ENCODE results near the gene EEF1E1. TPM values are rescaled to one million over a fixed set of nuclear protein-coding genes. Genes with fewer than 3 reads are reported as not detected.
A peak's percentile ranks its signal among the peaks of the same experiment; 100 is the strongest.

The EEF1E1 gene
- total and polyA plus RNA-seq, 2 of the 8 experiments (the other 6 are each of a cell fraction or from before 2014, with no cell fraction given): 96.8 to 112 TPM

GRCh38 chr6:8059129-8059528, 43.2 kb downstream of the EEF1E1 start:
- H3K4me3 ChIP-seq (ENCODE audit: extremely low read depth in 1 of 4, insufficient read depth in 2 of 4, low read depth in 3 of 4, low read length in 4 of 4): no peak overlapping the region
- CTCF ChIA-PET (ENCODE audit: partially characterized antibody): interaction anchor here (0.5 to 2.1 kb wide), 12 partner anchors 8 to 385 kb away, joined by 3 to 7 read pairs (median 3); no protein-coding TSS in a partner anchor
- H3K36me3 ChIP-seq (ENCODE audit: control insufficient read depth in 2 of 4, insufficient read depth in 4 of 4, low read length in 3 of 4): peaks cover 0 to 24% (median 8%) of the 10 kb centered on the region in 4 experiments; a peak in 6 of 8 replicates
- TF ChIP-seq BCL11A (IDR thresholded peaks at IDR 0.05; ENCODE audit: low read depth in 2 of 2, low read length in 2 of 2): no peak
- TF ChIP-seq ATF3 (IDR thresholded peaks at IDR 0.05; ENCODE audit: insufficient read depth, low read depth, low read length): no peak
- TF ChIP-seq TAF7 (optimal IDR thresholded peaks at IDR 0.05; ENCODE audit: borderline replicate concordance, low read depth, low read length): no peak
- peak in 1 of 2 experiments; percentile 35; a peak in 3 of 4 replicates for TF ChIP-seq RAD21 (IDR thresholded peaks at IDR 0.05 in 1 of 2, conservative IDR thresholded peaks at IDR 0.05 in 1 of 2; ENCODE audit: low read depth in 2 of 2, low read length in 2 of 2)
- H4K5ac ChIP-seq (ENCODE audit: insufficient read length, low read depth, low read length): no peak overlapping the region
- no peak overlapping the region for H2BK120ac ChIP-seq (replicated peaks; ENCODE audit: low read depth, low read length)
- H3K27me3 ChIP-seq (replicated peaks in 1 of 4; ENCODE audit: control insufficient read depth in 3 of 4, extremely low read depth in 1 of 4, insufficient read depth in 3 of 4, low read length in 3 of 4): no peaks in the 10 kb centered on the region
- H4K8ac ChIP-seq (ENCODE audit: extremely low read depth, insufficient read depth, low read length): no peak overlapping the region
- no peak overlapping the region for H2AFZ ChIP-seq (ENCODE audit: low read length)
- no peak overlapping the region for H3K14ac ChIP-seq (ENCODE audit: insufficient read length)
- no peak overlapping the region for H2AK5ac ChIP-seq (ENCODE audit: low read depth, low read length)
- H3K56ac ChIP-seq (replicated peaks; ENCODE audit: insufficient read length, low read depth, low read length): no peak overlapping the region
- no peak overlapping the region for H2BK20ac ChIP-seq (ENCODE audit: low read length)
- H3K23ac ChIP-seq (ENCODE audit: insufficient read length): no peak overlapping the region
- H4K91ac ChIP-seq (replicated peaks; ENCODE audit: insufficient read length, low read length): no peak overlapping the region
- POLR2A ChIA-PET (ENCODE audit: partially characterized antibody): interaction anchor here (0.6 to 0.8 kb wide), 2 partner anchors 30 to 43 kb away, joined by 4 to 5 read pairs; partner anchors contain the start of gene EEF1E1
- no peaks in the 10 kb centered on the region for H3K9me3 ChIP-seq (ENCODE audit: insufficient read depth in 2 of 2, low read depth in 1 of 2, low read length in 1 of 2)
- H4K20me1 ChIP-seq (replicated peaks in 1 of 2; ENCODE audit: control insufficient read depth in 1 of 2, insufficient read depth in 2 of 2, low read length in 2 of 2): no peaks in the 10 kb centered on the region
- H3K4me1 ChIP-seq (replicated peaks in 1 of 4; ENCODE audit: control insufficient read depth in 3 of 4, insufficient read depth in 4 of 4, low read length in 3 of 4): no peaks in the 10 kb centered on the region
- peaks cover 0 to 6% of the 10 kb centered on the region in 2 experiments; a peak in 2 of 4 replicates for H3K79me2 ChIP-seq (ENCODE audit: control insufficient read depth in 1 of 2, insufficient read depth in 2 of 2, low read length in 2 of 2)
- H2BK15ac ChIP-seq (ENCODE audit: low read length): no peak overlapping the region
- no peak overlapping the region for H3K4ac ChIP-seq (replicated peaks; ENCODE audit: insufficient read length, low read depth, low read length)
- DNase-seq (ENCODE audit: low read depth in 1 of 2, low spot score in 2 of 2) (no peak), FAIRE-seq (no peak)
- H3K23me2 ChIP-seq (ENCODE audit: low read depth, low read length): peaks cover 2% of the 10 kb centered on the region; the same call in 1 of the 2 replicates
- no peak overlapping the region for H3K9ac ChIP-seq (replicated peaks in 1 of 4; ENCODE audit: extremely low read depth in 1 of 4, low read depth in 3 of 4, low read length in 3 of 4)
- no peak overlapping the region for H3K4me2 ChIP-seq (ENCODE audit: insufficient read depth in 1 of 2, low read depth in 2 of 2, low read length in 2 of 2)
- no peak overlapping the region for H2BK12ac ChIP-seq (ENCODE audit: low read depth, low read length)
- H3K18ac ChIP-seq (ENCODE audit: extremely low read depth, low read length): no peak overlapping the region
- no peak overlapping the region for H3K27ac ChIP-seq (ENCODE audit: low read depth, low read length)
- H2BK5ac ChIP-seq (ENCODE audit: low read depth, low read length): no peak overlapping the region
- H3K79me1 ChIP-seq (ENCODE audit: low read depth, low read length): peaks cover 3% of the 10 kb centered on the region; the same call in 1 of the 2 replicates
